Activated CD8-positive, alpha-beta memory T cell treated with anti-CD3 and anti-CD28 coated beads, Interleukin-2, amount 50 U/mL, for 1 hour (primary cell): ENCODE measurements around the gene SERPINE3.

Experiments
- DNase-seq: peaks from one replicate; pipeline ENCODE4 v3.0.0-alpha.2; 2020; ENCODE audit errors: extremely low read depth

The SERPINE3 gene

DNA sequence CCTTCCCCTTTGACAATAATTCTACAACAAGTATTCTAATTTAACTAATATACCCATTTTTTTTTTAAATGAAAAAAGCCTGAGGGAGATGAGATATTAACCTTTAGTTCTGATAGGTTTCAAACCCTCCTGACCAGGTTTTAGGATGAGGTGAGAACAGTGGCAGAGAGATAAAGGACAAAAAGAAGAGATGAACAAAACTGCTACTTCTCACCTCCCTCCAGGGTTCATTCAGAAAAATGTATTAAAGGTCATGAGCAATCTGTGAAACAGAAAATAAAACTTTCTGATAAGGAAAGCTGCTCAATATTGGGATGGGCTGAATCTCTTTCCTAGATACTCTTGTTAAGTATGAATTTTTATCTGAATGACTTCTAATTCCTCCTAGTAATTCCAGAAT lies 24.1 kb downstream of the SERPINE3 start:
- DNase-seq, result no peak

GRCh38 chr13:51364404-51365008 lies 25.0 kb downstream of the SERPINE3 start:
- no peak for DNase-seq

GRCh38 chr13:51370116-51370515 lies 30.6 kb downstream of the SERPINE3 start:
- no peak for DNase-seq

DNA sequence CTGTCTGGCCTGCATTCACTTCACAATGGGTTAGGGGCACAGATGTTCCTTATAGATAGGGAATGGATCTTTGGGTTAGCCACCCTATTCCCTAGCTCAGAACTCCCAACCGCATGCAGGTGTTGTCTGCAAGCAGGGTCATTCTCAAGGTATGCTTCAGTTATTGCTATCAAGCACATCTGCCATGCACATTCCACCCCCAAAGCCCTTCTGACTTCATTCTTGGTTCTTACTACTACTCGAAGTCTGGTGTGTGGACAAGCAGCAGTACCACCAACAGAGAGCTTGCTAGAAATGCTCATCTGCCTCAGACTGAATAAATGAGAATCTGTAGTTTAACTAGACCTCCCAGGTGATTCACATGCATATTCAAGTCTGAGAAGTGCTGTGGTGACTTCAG lies 31.3 kb downstream of the SERPINE3 start:
- DNase-seq, result no peak

- DNase-seq, result no peak
Measured at GRCh38 chr13:51371768-51372399, 32.4 kb downstream of the SERPINE3 start.

DNA sequence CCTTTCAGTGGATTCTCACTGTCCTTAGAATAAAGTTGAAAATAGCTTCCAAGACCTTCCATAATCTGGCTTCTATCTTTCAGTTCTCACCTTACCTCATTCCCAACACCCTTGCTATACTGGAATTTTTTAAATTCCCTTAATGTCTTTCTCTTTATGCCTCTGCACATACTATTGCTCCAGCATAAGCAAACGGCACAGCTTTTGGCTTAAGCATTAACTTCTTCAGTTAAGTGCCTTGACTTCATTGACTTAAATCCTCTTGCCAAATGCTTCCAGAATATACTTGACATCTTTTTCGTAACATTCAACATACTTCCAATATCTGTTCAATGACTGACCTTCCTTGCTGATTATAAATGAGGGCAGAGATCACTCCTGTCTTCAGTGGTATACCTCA lies 34.0 kb downstream of the SERPINE3 start:
- DNase-seq, result no peak

GRCh38 chr13:51380269-51380668 lies 40.8 kb downstream of the SERPINE3 start:
- DNase-seq, result no peak

DNA sequence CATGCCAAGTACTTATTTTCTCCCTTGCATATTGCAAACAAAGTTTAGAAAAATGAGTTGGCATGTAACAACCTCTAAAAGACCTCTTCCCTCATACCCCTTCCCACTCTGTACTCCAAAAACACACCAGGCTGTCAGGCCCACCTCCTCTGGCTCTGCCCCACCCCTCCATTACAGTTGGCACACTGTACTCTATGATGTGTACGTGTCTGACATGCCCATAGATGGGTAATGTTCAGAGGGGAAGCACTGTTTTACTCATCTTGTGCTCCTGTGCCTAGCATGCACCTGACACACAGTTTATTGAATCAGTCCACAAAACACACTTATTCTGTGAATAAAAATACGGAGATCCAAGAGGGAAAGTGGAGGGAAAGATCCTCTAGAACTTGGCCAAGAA lies 45.6 kb downstream of the SERPINE3 start:
- DNase-seq, result no peak

GRCh38 chr13:51394724-51395123 lies 55.2 kb downstream of the SERPINE3 start:
- no peak for DNase-seq

- no peak for DNase-seq
Measured at GRCh38 chr13:51396352-51396751, 56.9 kb downstream of the SERPINE3 start.

DNA sequence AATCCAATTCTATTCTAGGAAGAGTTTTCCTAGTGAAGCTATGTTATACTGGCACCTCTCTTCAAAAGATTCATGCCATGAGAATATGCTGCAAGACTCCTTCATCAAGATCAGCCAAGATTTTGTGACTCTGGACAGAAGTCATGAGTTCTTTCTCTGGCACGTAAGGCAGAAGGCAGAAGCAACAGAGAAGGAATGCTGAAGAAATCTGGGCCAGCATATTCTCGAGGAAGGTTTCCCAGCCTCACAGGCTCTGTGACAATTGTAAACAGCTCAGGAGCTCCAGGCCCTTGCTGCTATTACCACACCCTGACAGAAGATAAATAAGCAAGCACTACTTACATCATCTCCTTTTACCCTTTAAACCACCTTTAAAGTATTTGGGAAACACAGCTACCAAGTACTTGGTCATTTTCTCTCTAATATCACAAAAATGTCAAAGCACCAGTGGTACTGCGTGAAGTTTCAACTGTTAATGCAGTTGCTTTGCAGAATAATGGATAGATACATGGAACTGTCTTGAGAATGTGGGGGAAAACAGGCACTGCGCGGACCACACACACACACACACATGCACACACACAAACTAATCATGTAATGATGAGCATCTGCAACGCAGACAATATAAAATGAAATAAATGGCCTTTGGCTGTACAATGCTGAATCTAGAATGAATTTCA lies 57.9 kb downstream of the SERPINE3 start:
- no peak for DNase-seq

DNA sequence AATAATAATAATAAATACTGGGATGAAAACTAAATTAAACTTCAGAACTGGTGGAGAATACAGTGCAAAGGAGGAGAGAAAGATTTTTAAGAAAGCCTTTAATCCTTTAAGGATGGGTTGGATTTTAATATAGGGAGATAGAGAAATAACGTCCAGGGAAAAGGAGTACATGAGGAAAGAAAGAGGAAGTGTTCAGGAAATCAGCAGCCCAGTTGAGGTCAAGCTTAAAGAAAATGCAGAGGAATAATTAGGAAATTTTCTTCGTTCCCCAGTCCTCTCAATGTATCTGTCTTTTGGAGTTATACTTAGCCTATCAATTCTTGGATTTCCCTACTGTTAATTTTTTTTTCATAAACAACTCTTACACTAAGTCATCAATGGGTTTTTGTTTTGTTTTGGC lies 65.7 kb downstream of the SERPINE3 start:
- DNase-seq, result no peak

DNA sequence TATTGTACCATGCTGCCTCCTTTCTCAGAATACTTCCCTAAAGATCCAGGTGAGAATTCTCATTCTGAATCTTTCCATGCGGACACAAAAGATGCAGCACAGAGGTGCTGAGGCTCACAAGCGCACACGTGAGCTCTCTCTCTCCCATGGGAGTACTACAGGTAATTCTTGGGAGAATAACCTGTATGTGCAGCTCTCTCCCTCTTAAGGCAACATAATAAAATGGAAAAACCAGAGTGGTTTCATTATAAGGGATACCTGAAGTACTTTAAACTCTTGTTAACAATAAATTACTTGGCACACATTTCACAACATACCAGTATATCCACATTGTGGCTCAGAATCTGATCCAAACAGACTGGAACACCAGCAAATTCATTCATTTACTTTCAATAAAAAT lies 72.9 kb downstream of the SERPINE3 start:
- no peak for DNase-seq
